K562 (cell line): ENCODE results near the gene MED16. TPM values are rescaled to one million over a fixed set of nuclear protein-coding genes. Genes with fewer than 3 reads are reported as not detected.

Experiments
- ATAC-seq: fragments of 200-7000 bp; cut with Tn5 transposase; 3 replicates; pipeline ENCODE4 v1.9.1; 2020; ENCODE audit warnings: moderate library complexity
- BruUV-seq: library from RNA; stranded (reverse); fragments of 400-500 nt; replicated peaks from 2 replicates; lab custom pipeline; 2021; lab: Mats Ljungman, UMichigan
- CTCF ChIA-PET: fragments of 300-600 bp; formaldehyde crosslinking; extraction: SDS; loops from one replicate; lab custom pipeline; 2021; ENCODE audit warnings: low intra/inter-chr PET ratio; lab: Yijun Ruan, JAX
- POLR2A ChIA-PET: fragments of 300-600, 350-650 bp; sonication (Branson Sonifier 250); formaldehyde crosslinking; extraction: SDS; loops from one replicate; lab custom pipeline; 2021; ENCODE audit warnings: antibody characterized with exemption, inconsistent platforms; lab: Yijun Ruan, JAX
- DNase-seq, 4 experiments: peaks; one replicate each; pipeline versions ENCODE4 v3.0.0 to v3.0.0-alpha.2; 2011 to 2018; ENCODE audit warnings: low spot score in 3 of 4, mixed read lengths in 3 of 4; ENCODE audit errors: extremely low read depth in 1 of 4
- FAIRE-seq: peaks from 2 replicates; lab custom pipeline; 2011; peaks lifted over from hg19 to GRCh38; lab: Jason Lieb, UNC
- H2AFZ ChIP-seq: 2 replicates; pipeline ENCODE4 v1.6.0; 2011; ENCODE audit warnings: low read depth, low read length, control low read depth, inconsistent platforms
- H3K27ac ChIP-seq: fragments of 200-600 bp; 3 replicates; pipeline ENCODE4 v1.8.0; 2011; ENCODE audit warnings: low read depth, mild to moderate bottlenecking, control low read depth, inconsistent platforms, low read length, moderate library complexity, mixed read lengths; ENCODE audit errors: extremely low read depth
- H3K27me3 ChIP-seq, 2 experiments: fragments of 300-600 bp in 1 of 2; 2 replicates in 1 of 2; 3 replicates in 1 of 2; pipeline versions ENCODE4 v1.6.0 to v1.8.0; 2011; ENCODE audit warnings: inconsistent platforms in 2 of 2, low read length in 2 of 2, mild to moderate bottlenecking in 1 of 2, mixed read lengths in 1 of 2, moderate library complexity in 1 of 2; ENCODE audit not compliant: control insufficient read depth in 2 of 2, insufficient read depth in 2 of 2
- H3K36me3 ChIP-seq: fragments of 300-600 bp; 3 replicates; pipeline ENCODE4 v1.8.0; 2011; ENCODE audit warnings: mild to moderate bottlenecking, low read length, inconsistent platforms; ENCODE audit not compliant: control insufficient read depth, insufficient read depth
- H3K4me1 ChIP-seq, 2 experiments: fragments of 200-600 bp in 1 of 2; replicated peaks in 1 of 2; 2 replicates in 1 of 2; 3 replicates in 1 of 2; pipeline versions ENCODE4 v1.5.1 to v1.8.0; 2011; ENCODE audit warnings: inconsistent platforms in 2 of 2, low read length in 2 of 2, mild to moderate bottlenecking in 1 of 2, mixed read lengths in 1 of 2, moderate library complexity in 1 of 2; ENCODE audit not compliant: control insufficient read depth in 2 of 2, insufficient read depth in 2 of 2
- H3K4me2 ChIP-seq: 2 replicates; pipeline ENCODE4 v1.6.1; 2011; ENCODE audit warnings: low read length, control low read depth, inconsistent platforms, mixed read lengths; ENCODE audit not compliant: insufficient read depth
- H3K4me3 ChIP-seq: fragments of 200-600 bp; sonication (generic), shearing (Covaris generic); 2 replicates; pipeline ENCODE4 v1.5.1; 2016; ENCODE audit warnings: control low read depth, inconsistent platforms
- H3K79me2 ChIP-seq: fragments of 200-600 bp; 3 replicates; pipeline ENCODE4 v1.8.0; 2011; ENCODE audit warnings: low read length, inconsistent platforms; ENCODE audit not compliant: control insufficient read depth, insufficient read depth
- H3K9ac ChIP-seq, 2 experiments: 2 replicates each; pipeline versions ENCODE4 v1.6.0 to v1.6.1; 2011; ENCODE audit warnings: low read depth in 2 of 2, low read length in 2 of 2, control low read depth in 1 of 2, inconsistent platforms in 1 of 2, mild to moderate bottlenecking in 1 of 2, mixed read lengths in 1 of 2; ENCODE audit not compliant: insufficient read depth in 1 of 2
- H3K9me1 ChIP-seq: one replicate; pipeline ENCODE4 v1.6.0; 2011; ENCODE audit warnings: inconsistent platforms, mild to moderate bottlenecking, low read length, moderate library complexity; ENCODE audit not compliant: control insufficient read depth, insufficient read depth
- H3K9me3 ChIP-seq: replicated peaks from 2 replicates; pipeline ENCODE4 v1.5.1; 2011; ENCODE audit warnings: low read depth, low read length, inconsistent platforms; ENCODE audit not compliant: control insufficient read depth, insufficient read depth
- H4K20me1 ChIP-seq: replicated peaks from 2 replicates; pipeline ENCODE4 v1.6.1; 2011; ENCODE audit warnings: low read length, inconsistent platforms, mixed read lengths; ENCODE audit not compliant: control insufficient read depth, insufficient read depth
- HDGF ChIP-seq: fragments of 450-650 bp; IDR thresholded peaks from 2 replicates; pipeline ENCODE4 v1.6.1; 2016
- PCBP1 ChIP-seq: fragments of 200-400 bp; formaldehyde crosslinking; IDR thresholded peaks from 2 replicates; pipeline ENCODE4 v1.6.1; 2018; ENCODE audit warnings: mild to moderate bottlenecking, low read depth, low read length; ENCODE audit not compliant: poor library complexity, severe bottlenecking
- POLR2A ChIP-seq: fragments of 450-650 bp; conservative IDR thresholded peaks from 2 replicates; pipeline ENCODE4 v1.6.1; 2016
- SMC3 ChIP-seq: conservative IDR thresholded peaks from 2 replicates; pipeline ENCODE4 v1.6.1; 2011; ENCODE audit warnings: low read depth, low read length, improper control_type of control experiment; ENCODE audit not compliant: insufficient read depth
- SRSF3 ChIP-seq: fragments of 200-400 bp; formaldehyde crosslinking; IDR thresholded peaks from 2 replicates; pipeline ENCODE4 v1.6.1; 2016; ENCODE audit warnings: mild to moderate bottlenecking, low read length, moderate library complexity; ENCODE audit not compliant: insufficient read depth
- STAG1 ChIP-seq: sonication (generic); formaldehyde crosslinking; IDR thresholded peaks from 2 replicates; pipeline ENCODE4 v1.5.0; 2020; ENCODE audit warnings: missing genetic modification reagents, borderline replicate concordance
- THRAP3 ChIP-seq: fragments of 450-650 bp; IDR thresholded peaks from 2 replicates; pipeline ENCODE4 v1.6.1; 2016; ENCODE audit warnings: mild to moderate bottlenecking, inconsistent platforms, borderline replicate concordance
- ZNF121 ChIP-seq: sonication (generic); formaldehyde crosslinking; conservative IDR thresholded peaks from 2 replicates; pipeline ENCODE4 v1.8.0; 2022; ENCODE audit warnings: missing genetic modification reagents
- ZNF695 ChIP-seq: fragments of 450-650 bp; formaldehyde crosslinking; IDR thresholded peaks from 2 replicates; pipeline ENCODE4 v1.4.0; 2020; ENCODE audit warnings: mild to moderate bottlenecking, moderate library complexity
- WGBS: fragments of 100-300 bp; shearing (Covaris generic); methylation state at CpG from one replicate; pipeline ENCODE4 v1.1.6; 2016; ENCODE audit warnings: low coverage, mixed read lengths; ENCODE audit not compliant: insufficient coverage; ENCODE audit errors: missing lambda C conversion rate; 5-methylcytosine and 5-hydroxymethylcytosine counted together
- in situ Hi-C: fragments of 300-500 bp; cut with MboI; formaldehyde crosslinking; loops from 4 replicates; pipeline ENCODE4 v1.15.0; 2018; ENCODE audit warnings: inconsistent platforms, mixed read lengths
- intact Hi-C: fragments of 100-400 bp; cut with micrococcal nuclease; formaldehyde crosslinking; loops from 2 replicates; pipeline ENCODE4 v1.14.2; 2022
- polyA plus RNA-seq, 8 experiments: library from polyadenylated mRNA; depleted of rRNA in 4 of 8; stranded (reverse) in 5 of 8; unstranded in 3 of 8; fragments of >200 nt; fragmentation: Nextera tagmentation in 2 of 8; fragmentation: Illumina TruSeq in 1 of 8; extraction: Ambion mirVana in 2 of 8; extraction: Trizol in 1 of 8; gene quantifications; 2 replicates each; pipeline versions ENCODE4 v1.2.1 to v1.2.3, GENCODE V29; 2011 to 2014; ENCODE audit warnings: inconsistent platforms in 1 of 8, missing spikeins in 1 of 8
- total RNA-seq, 7 experiments: library from RNA; depleted of rRNA in 6 of 7; stranded (reverse); fragments of >200 nt in 6 of 7; fragmentation: Illumina TruSeq in 2 of 7; extraction: Trizol in 2 of 7; gene quantifications; 2 replicates each; pipeline versions ENCODE4 v1.2.1 to v1.2.3, GENCODE V29; 2011 to 2021; ENCODE audit warnings: low replicate concordance in 1 of 7
- TF ChIP-seq, protein P1 (sequence below): fragments of 250-450 bp; sonication (Bioruptor Pico); IDR thresholded peaks from 2 replicates; pipeline ENCODE4 v1.8.0; 2021; ENCODE audit warnings: borderline replicate concordance, mild to moderate bottlenecking, moderate library complexity; ENCODE audit not compliant: poor library complexity, severe bottlenecking
- TF ChIP-seq, protein P2 (sequence below): sonication (generic); formaldehyde crosslinking; IDR thresholded peaks from 2 replicates; pipeline ENCODE4 v1.8.1; 2023; ENCODE audit warnings: mild to moderate bottlenecking, missing genetic modification reagents

Gene MED16
- total and polyA plus RNA-seq, 9 of the 15 experiments (the other 6 are each of a cell fraction or from before 2014, with no cell fraction given), result 0.89 to 59.9 (median 8.6) TPM

DNA sequence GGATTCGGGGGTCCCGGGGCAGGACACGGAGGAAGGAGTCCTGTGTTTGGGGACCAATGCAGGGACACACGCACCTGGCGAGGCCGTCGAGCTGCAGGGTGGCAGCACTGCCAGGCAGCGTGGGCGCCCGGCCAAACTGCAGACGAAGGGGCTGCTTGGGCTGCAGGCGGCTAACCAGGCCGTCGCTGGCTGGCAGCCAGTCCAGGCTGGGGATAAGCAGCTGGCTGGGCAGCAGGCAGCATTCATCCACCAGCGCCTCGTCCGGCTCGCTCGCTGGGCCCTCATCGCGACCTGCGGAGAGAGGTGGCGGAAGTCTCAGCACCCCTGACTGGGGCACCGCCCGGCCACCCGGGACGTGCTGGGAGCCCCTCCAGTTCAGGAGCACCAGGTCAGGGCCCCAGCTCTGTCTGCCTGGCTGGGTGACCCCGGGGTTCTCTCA, 22.0 kb downstream of the MED16 start (continued):
- TF ChIP-seq ZNF695 (CRISPR knock-in tag), result no peak
- TF ChIP-seq, protein P1, sequence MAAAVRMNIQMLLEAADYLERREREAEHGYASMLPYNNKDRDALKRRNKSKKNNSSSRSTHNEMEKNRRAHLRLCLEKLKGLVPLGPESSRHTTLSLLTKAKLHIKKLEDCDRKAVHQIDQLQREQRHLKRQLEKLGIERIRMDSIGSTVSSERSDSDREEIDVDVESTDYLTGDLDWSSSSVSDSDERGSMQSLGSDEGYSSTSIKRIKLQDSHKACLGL, result no peak
- no peak for TF ChIP-seq SRSF3
- TF ChIP-seq, protein P2, sequence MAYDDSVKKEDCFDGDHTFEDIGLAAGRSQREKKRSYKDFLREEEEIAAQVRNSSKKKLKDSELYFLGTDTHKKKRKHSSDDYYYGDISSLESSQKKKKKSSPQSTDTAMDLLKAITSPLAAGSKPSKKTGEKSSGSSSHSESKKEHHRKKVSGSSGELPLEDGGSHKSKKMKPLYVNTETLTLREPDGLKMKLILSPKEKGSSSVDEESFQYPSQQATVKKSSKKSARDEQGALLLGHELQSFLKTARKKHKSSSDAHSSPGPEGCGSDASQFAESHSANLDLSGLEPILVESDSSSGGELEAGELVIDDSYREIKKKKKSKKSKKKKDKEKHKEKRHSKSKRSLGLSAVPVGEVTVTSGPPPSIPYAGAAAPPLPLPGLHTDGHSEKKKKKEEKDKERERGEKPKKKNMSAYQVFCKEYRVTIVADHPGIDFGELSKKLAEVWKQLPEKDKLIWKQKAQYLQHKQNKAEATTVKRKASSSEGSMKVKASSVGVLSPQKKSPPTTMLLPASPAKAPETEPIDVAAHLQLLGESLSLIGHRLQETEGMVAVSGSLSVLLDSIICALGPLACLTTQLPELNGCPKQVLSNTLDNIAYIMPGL (CRISPR knock-in tag), result no peak
- no peak for TF ChIP-seq THRAP3
- TF ChIP-seq PCBP1, result peak; percentile 61
- TF ChIP-seq STAG1 (CRISPR knock-in tag), result no peak
- TF ChIP-seq HDGF, result no peak

DNA sequence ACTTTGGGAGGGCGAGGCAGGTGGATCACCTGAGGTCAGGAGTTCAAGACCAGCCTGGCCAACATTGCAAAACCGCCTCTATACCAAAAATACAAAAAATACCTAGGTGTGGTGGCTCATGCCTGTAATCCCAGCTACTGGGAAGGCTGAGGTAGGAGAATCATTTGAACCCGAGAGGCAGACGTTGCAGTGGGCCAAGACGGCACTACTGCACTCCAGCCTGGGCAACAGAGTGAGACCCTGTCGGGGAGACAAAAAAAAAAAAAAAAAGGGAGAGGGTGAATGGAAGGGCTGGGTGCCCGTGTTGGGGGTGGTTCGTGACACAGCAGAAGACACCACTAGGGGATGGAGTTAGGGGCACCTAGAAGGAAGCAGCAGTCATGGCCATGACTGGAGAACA, 22.7 kb downstream of the MED16 start:
- TF ChIP-seq ZNF121 (CRISPR knock-in tag) (peak; percentile 84), POLR2A (peak; percentile 45; the same call in 1 of the 2 replicates), SMC3 (no peak)
- DNase-seq (no peak), ATAC-seq (no peak), FAIRE-seq (no peak)
- Histone ChIP-seq H4K20me1 (no peaks in the 10 kb centered on the region; the same call in 1 of the 2 replicates), H3K4me2 (no peak overlapping the region), H3K79me2 (no peaks in the 10 kb centered on the region), H3K9ac (peak overlapping the region in 1 of 2 experiments; percentile 86; a peak in 1 of 4 replicates), H3K9me1 (no peaks in the 10 kb centered on the region), H3K4me1 (peaks cover 16 to 84% of the 10 kb centered on the region in 2 experiments), H2AFZ (no peak overlapping the region), H3K4me3 (no peak overlapping the region), H3K36me3 (peaks cover 72% of the 10 kb centered on the region; the same call in 2 of the 3 replicates), H3K9me3 (no peaks in the 10 kb centered on the region), H3K27ac (no peak overlapping the region), H3K27me3 (no peaks in the 10 kb centered on the region)
- in situ Hi-C loops, result no loop called here
- CTCF ChIA-PET, result no interaction called here
- intact Hi-C loops, result no loop called here
- POLR2A ChIA-PET, result interaction anchor here (0.6 kb wide), 1 partner anchor 72 kb away, joined by 4 read pairs; no protein-coding TSS in a partner anchor
- 97% methylated on average over 4 of the region's 8 CpGs for WGBS
- no TSS peak for BruUV-seq
